Large intestine (tissue), 12 donors: ENCODE measurements around the gene MLLT1. TPM values are rescaled to one million over a fixed set of nuclear protein-coding genes. Genes with fewer than 3 reads are reported as not detected.
A peak's percentile ranks its signal among the peaks of the same experiment; 100 is the strongest.
"Not testable (repeated sequence)": the region's sequence is repeated elsewhere in the genome, so short reads cannot be mapped to it uniquely, and the experiment has no call there.

ENCODE experiments used
- DNase-seq, 2 donors: peaks; one replicate each; pipeline versions ENCODE4 v3.0.0 to v3.0.0-alpha.2; 2013
- H3K27ac ChIP-seq: one replicate; pipeline ENCODE4 v1.5.1; 2013; ENCODE audit warnings: low read length
- H3K27me3 ChIP-seq: 2 replicates; pipeline ENCODE4 v1.6.1; 2013; ENCODE audit warnings: low read length; ENCODE audit not compliant: control insufficient read depth, insufficient read depth
- H3K36me3 ChIP-seq: 2 replicates; pipeline ENCODE4 v1.6.1; 2013; ENCODE audit warnings: low read length; ENCODE audit not compliant: control insufficient read depth, insufficient read depth
- H3K4me1 ChIP-seq: one replicate; pipeline ENCODE4 v1.6.1; 2013; ENCODE audit warnings: low read length; ENCODE audit not compliant: control insufficient read depth, insufficient read depth
- H3K4me3 ChIP-seq: one replicate; pipeline ENCODE4 v1.5.1; 2013; ENCODE audit warnings: low read length
- H3K9me3 ChIP-seq: one replicate; pipeline ENCODE4 v1.6.1; 2013; ENCODE audit warnings: mild to moderate bottlenecking, low read depth, low read length, moderate library complexity; ENCODE audit not compliant: control insufficient read depth
- WGBS: methylation state at CpG from one replicate; pipeline ENCODE4 v1.1.5; 2013; ENCODE audit warnings: low lambda C conversion rate; ENCODE audit not compliant: insufficient coverage; 5-methylcytosine and 5-hydroxymethylcytosine counted together
- long read RNA-seq, 11 donors: transcript quantifications; one replicate each; lab custom pipeline, GENCODE V29; 2026
- polyA plus RNA-seq: library from polyadenylated mRNA; unstranded; fragments of 120-200 nt; gene quantifications from one replicate; pipeline ENCODE4 v1.2.1, GENCODE V29; 2013

Gene MLLT1
- 44.3 TPM for polyA plus RNA-seq
- long read RNA-seq, donor 1, full-length matches to known transcripts: 2 of 2 reads
- long read RNA-seq, donor 1, partial matches to known transcripts: 0 of 2 reads
- long read RNA-seq, donor 1, other reads (novel, unspliced or antisense): 0 of 2 reads
- long read RNA-seq, donor 2, full-length matches to known transcripts: 5 of 5 reads
- long read RNA-seq, donor 2, partial matches to known transcripts: 0 of 5 reads
- long read RNA-seq, donor 2, other reads (novel, unspliced or antisense): 0 of 5 reads
- long read RNA-seq, donor 3: 0 reads
- long read RNA-seq, donor 4: 0 reads
- long read RNA-seq, donor 5, partial matches to known transcripts: 0 of 2 reads
- long read RNA-seq, donor 5, other reads (novel, unspliced or antisense): 0 of 2 reads
- long read RNA-seq, donor 6, full-length matches to known transcripts: 3 of 8 reads
- long read RNA-seq, donor 6, partial matches to known transcripts: 5 of 8 reads
- long read RNA-seq, donor 6, other reads (novel, unspliced or antisense): 0 of 8 reads
- long read RNA-seq, donor 7, full-length matches to known transcripts: 2 of 9 reads
- long read RNA-seq, donor 7, partial matches to known transcripts: 7 of 9 reads
- long read RNA-seq, donor 7, other reads (novel, unspliced or antisense): 0 of 9 reads
- long read RNA-seq, donor 8, full-length matches to known transcripts: 3 of 9 reads
- long read RNA-seq, donor 8, partial matches to known transcripts: 6 of 9 reads
- long read RNA-seq, donor 8, other reads (novel, unspliced or antisense): 0 of 9 reads
- long read RNA-seq, donor 9: 0 reads
- long read RNA-seq, donor 10, full-length matches to known transcripts: 6 of 13 reads
- long read RNA-seq, donor 10, partial matches to known transcripts: 7 of 13 reads
- long read RNA-seq, donor 10, other reads (novel, unspliced or antisense): 0 of 13 reads
- long read RNA-seq, donor 11, full-length matches to known transcripts: 5 of 5 reads
- long read RNA-seq, donor 11, partial matches to known transcripts: 0 of 5 reads
- long read RNA-seq, donor 11, other reads (novel, unspliced or antisense): 0 of 5 reads

- H3K9me3 ChIP-seq: no peaks in the 10 kb centered on the region
- no peaks in the 10 kb centered on the region for H3K27me3 ChIP-seq
- H3K4me3 ChIP-seq: peak within 1 kb of the TSS; percentile 94
- WGBS: no CpG with 5 or more reads among the region's 66 CpGs
- H3K4me1 ChIP-seq: peaks cover 19% of the 10 kb centered on the region
- H3K27ac ChIP-seq: peak within 1 kb of the TSS; percentile 12
- H3K36me3 ChIP-seq: peaks cover 9% of the 10 kb centered on the region
- DNase-seq: peak; percentile 97 to 98
Measured at GRCh38 chr19:6279931-6280591, at the start of gene MLLT1. TSS of gene MLLT1 (minus strand) at chr19:6279975. CDS start at chr19:6279784, 191 bp downstream.

- Histone ChIP-seq H3K27me3 (no peaks in the 10 kb centered on the region), H3K27ac (no peak overlapping the region), H3K4me1 (no peaks in the 10 kb centered on the region), H3K9me3 (no peaks in the 10 kb centered on the region), H3K36me3 (no peaks in the 10 kb centered on the region), H3K4me3 (no peak overlapping the region)
- peak in 1 of 2 donors; percentile 5 for DNase-seq
- 97% methylated on average over 4 of the region's 5 CpGs for WGBS
Measured at GRCh38 chr19:6326815-6327214, 47.0 kb upstream of the MLLT1 start.

GRCh38 chr19:6325614-6326013 is 45.8 kb upstream of the MLLT1 start:
- Histone ChIP-seq H3K4me3 (no peak overlapping the region), H3K9me3 (no peaks in the 10 kb centered on the region), H3K27me3 (no peaks in the 10 kb centered on the region), H3K36me3 (no peaks in the 10 kb centered on the region), H3K4me1 (no peaks in the 10 kb centered on the region), H3K27ac (no peak overlapping the region)
- no CpG with 5 or more reads among the region's 4 CpGs for WGBS
- DNase-seq: no peak

GRCh38 chr19:6324757-6325156 is 45.0 kb upstream of the MLLT1 start:
- Histone ChIP-seq H3K4me3 (no peak overlapping the region), H3K27me3 (no peaks in the 10 kb centered on the region), H3K36me3 (no peaks in the 10 kb centered on the region), H3K27ac (no peak overlapping the region), H3K9me3 (no peaks in the 10 kb centered on the region), H3K4me1 (no peaks in the 10 kb centered on the region)
- no peak for DNase-seq
- WGBS: no CpG with 5 or more reads among the region's 4 CpGs

- Histone ChIP-seq H3K4me1 (no peaks in the 10 kb centered on the region), H3K4me3 (no peak overlapping the region), H3K9me3 (no peaks in the 10 kb centered on the region), H3K27ac (no peak overlapping the region), H3K36me3 (no peaks in the 10 kb centered on the region), H3K27me3 (no peaks in the 10 kb centered on the region)
- no peak for DNase-seq
- WGBS: 30% methylated on average over 1 of the region's 3 CpGs
Measured at GRCh38 chr19:6322284-6322683, 42.5 kb upstream of the MLLT1 start.

GRCh38 chr19:6319376-6319775 is 39.6 kb upstream of the MLLT1 start:
- H3K36me3 ChIP-seq: no peaks in the 10 kb centered on the region
- no peaks in the 10 kb centered on the region for H3K27me3 ChIP-seq
- no peaks in the 10 kb centered on the region for H3K4me1 ChIP-seq
- DNase-seq: no peak
- H3K9me3 ChIP-seq: no peaks in the 10 kb centered on the region
- WGBS: 0% methylated on average over 1 of the region's 4 CpGs
- no peak overlapping the region for H3K27ac ChIP-seq
- no peak overlapping the region for H3K4me3 ChIP-seq

GRCh38 chr19:6318772-6319171 is 39.0 kb upstream of the MLLT1 start:
- H3K27ac ChIP-seq: no peak overlapping the region
- H3K9me3 ChIP-seq: no peaks in the 10 kb centered on the region
- no peak overlapping the region for H3K4me3 ChIP-seq
- 50% methylated on average over 2 of the region's 5 CpGs for WGBS
- DNase-seq: no peak
- H3K4me1 ChIP-seq: no peaks in the 10 kb centered on the region
- H3K36me3 ChIP-seq: no peaks in the 10 kb centered on the region
- H3K27me3 ChIP-seq: no peaks in the 10 kb centered on the region

GRCh38 chr19:6315646-6316045 is 35.9 kb upstream of the MLLT1 start:
- not testable (repeated sequence) for H3K27ac ChIP-seq, H3K4me1 ChIP-seq, DNase-seq, H3K36me3 ChIP-seq, H3K9me3 ChIP-seq, H3K4me3 ChIP-seq, H3K27me3 ChIP-seq
- 50% methylated on average over 1 of the region's 5 CpGs for WGBS

- Histone ChIP-seq H3K4me3 (no peak overlapping the region), H3K27me3 (no peaks in the 10 kb centered on the region), H3K9me3 (no peaks in the 10 kb centered on the region), H3K36me3 (no peaks in the 10 kb centered on the region), H3K4me1 (no peaks in the 10 kb centered on the region), H3K27ac (no peak overlapping the region)
- no peak for DNase-seq
- no CpG with 5 or more reads among the region's 5 CpGs for WGBS
Measured at GRCh38 chr19:6313398-6313969, 33.7 kb upstream of the MLLT1 start.

- Histone ChIP-seq H3K36me3 (no peaks in the 10 kb centered on the region), H3K4me3 (no peak overlapping the region), H3K9me3 (no peaks in the 10 kb centered on the region), H3K27me3 (no peaks in the 10 kb centered on the region), H3K27ac (no peak overlapping the region), H3K4me1 (no peaks in the 10 kb centered on the region)
- DNase-seq: no peak
- no CpG with 5 or more reads among the region's 9 CpGs for WGBS
Measured at GRCh38 chr19:6312018-6312417, 32.2 kb upstream of the MLLT1 start.
